Smooth muscle cell of trachea (primary cell): ENCODE data around the gene ZNF484. TPM values are rescaled to one million over a fixed set of nuclear protein-coding genes. Genes with fewer than 3 reads are reported as not detected.

ENCODE experiments used
- total RNA-seq: library from RNA; depleted of rRNA; stranded (reverse); fragments of >200 nt; gene quantifications from 2 replicates; pipeline ENCODE4 v1.2.1, GENCODE V29; 2014

The ZNF484 gene
- total RNA-seq: 10.8 and 14.8 TPM in 2 replicates

GRCh38 chr9:92877531-92878430 is at the start of gene ZNF484:
Gene ZNF484, minus strand, starts transcription at chr9:92878038. Its CDS starts 3,009 bp downstream, at chr9:92875029.

Other genes starting within 250 kb of the ZNF484 start
- 11.9 and 14.5 TPM in 2 replicates for gene IPPK, start 207.9 kb downstream of the ZNF484 start, total RNA-seq
- gene BICD2, start 113.2 kb downstream of the ZNF484 start, total RNA-seq: 43.3 and 60.2 TPM in 2 replicates
- gene FGD3, start 69.5 kb upstream of the ZNF484 start, total RNA-seq: not detected in 2 replicates
- 0.73 and 1.3 TPM in 2 replicates for gene SUSD3, start 180.7 kb upstream of the ZNF484 start, total RNA-seq
- gene CARD19, start 218.2 kb upstream of the ZNF484 start, total RNA-seq: 61.9 and 91.5 TPM in 2 replicates